NB4 (cell line): Measurements from ENCODE around the gene AGPAT2.

Source experiments
- POLR2A ChIP-seq: IDR thresholded peaks from 2 replicates; pipeline ENCODE4 v1.6.1; 2011; ENCODE audit warnings: mild to moderate bottlenecking; ENCODE audit not compliant: insufficient read length; ENCODE audit errors: extremely low read depth
- TF ChIP-seq, protein P1 (sequence below): IDR thresholded peaks from one replicate; pipeline ENCODE4 v1.5.1; 2012; ENCODE audit warnings: low read depth, low read length
- TF ChIP-seq, protein P2 (sequence below): IDR thresholded peaks from 2 replicates; pipeline ENCODE4 v1.6.1; 2011; ENCODE audit warnings: low read depth, low read length

DNA sequence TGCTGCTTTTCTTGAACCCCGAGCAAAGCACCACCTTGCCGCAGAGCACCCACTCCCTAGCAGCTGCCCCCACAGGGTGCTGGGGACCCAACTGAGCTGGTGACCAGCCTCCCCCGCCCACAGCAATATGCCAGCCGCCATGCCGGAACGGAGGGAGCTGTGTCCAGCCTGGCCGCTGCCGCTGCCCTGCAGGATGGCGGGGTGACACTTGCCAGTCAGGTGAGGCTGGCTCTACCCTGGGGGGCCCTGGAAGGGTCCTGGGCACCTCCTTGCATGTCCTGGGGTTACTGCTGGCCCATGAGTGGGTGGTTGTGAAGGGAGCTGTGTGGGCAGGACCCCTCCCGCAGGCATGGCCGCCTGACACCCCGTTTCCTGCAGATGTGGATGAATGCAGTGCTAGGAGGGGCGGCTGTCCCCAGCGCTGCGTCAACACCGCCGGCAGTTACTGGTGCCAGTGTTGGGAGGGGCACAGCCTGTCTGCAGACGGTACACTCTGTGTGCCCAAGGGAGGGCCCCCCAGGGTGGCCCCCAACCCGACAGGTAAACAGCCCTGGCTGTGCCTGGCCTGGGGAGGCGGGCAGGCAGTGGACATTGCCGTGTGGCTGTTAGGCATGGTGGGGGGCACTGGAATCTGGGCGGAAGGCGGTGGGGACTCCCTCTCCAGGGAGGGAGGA lies 17.3 kb downstream of the AGPAT2 start:
- TF ChIP-seq, protein P1, sequence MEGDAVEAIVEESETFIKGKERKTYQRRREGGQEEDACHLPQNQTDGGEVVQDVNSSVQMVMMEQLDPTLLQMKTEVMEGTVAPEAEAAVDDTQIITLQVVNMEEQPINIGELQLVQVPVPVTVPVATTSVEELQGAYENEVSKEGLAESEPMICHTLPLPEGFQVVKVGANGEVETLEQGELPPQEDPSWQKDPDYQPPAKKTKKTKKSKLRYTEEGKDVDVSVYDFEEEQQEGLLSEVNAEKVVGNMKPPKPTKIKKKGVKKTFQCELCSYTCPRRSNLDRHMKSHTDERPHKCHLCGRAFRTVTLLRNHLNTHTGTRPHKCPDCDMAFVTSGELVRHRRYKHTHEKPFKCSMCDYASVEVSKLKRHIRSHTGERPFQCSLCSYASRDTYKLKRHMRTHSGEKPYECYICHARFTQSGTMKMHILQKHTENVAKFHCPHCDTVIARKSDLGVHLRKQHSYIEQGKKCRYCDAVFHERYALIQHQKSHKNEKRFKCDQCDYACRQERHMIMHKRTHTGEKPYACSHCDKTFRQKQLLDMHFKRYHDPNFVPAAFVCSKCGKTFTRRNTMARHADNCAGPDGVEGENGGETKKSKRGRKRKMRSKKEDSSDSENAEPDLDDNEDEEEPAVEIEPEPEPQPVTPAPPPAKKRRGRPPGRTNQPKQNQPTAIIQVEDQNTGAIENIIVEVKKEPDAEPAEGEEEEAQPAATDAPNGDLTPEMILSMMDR, result no peak
- TF ChIP-seq POLR2A, result no peak
- TF ChIP-seq, protein P2, sequence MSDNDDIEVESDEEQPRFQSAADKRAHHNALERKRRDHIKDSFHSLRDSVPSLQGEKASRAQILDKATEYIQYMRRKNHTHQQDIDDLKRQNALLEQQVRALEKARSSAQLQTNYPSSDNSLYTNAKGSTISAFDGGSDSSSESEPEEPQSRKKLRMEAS, result no peak
